ELF-1 (cell line): ENCODE data around the gene EIPR1.
"Not testable (repeated sequence)": the region's sequence is repeated elsewhere in the genome, so short reads cannot be mapped to it uniquely, and the experiment has no call there.

Experiments
- DNase-seq: peaks from one replicate; pipeline ENCODE4 v3.0.0-alpha.2; 2016; ENCODE audit warnings: low read depth, low spot score

EIPR1 gene

DNA sequence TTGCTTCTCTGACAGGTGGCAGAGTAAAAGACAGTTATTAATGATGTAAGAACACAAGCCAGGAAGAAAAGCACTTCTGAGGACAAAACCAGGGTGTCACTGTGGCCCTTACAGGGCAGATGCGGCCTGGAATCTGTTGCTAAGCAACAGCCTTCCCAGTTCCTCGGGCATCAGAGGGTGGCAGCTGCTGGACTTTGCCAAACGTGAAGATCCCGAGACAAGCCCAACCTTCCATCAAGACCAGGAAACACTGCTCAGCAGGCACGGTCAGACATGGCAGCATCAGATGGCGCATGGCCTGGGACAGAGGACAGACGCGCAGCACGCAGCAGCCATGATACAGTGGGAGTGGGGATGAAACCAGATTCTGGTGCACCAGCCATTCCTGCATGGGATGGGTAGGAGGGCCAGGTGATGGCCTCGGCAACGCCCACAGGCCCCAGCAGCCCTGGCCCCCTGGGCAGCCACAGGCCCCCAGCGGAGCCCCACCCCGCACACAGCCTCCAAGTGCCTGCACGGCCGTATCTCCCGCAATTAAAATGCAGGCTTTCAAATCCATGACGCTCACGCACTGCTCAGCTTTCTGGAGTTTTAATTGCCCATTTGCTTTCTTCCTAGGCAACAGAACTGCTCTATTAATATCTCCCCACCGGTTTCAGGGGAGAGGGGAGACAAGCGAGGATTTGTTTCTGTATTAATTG is 89.0 kb downstream of the EIPR1 start:
- DNase-seq, result no peak

GRCh38 chr2:3287896-3288295 is 89.7 kb downstream of the EIPR1 start:
- no peak for DNase-seq

- DNase-seq, result not testable (repeated sequence)
Observed at GRCh38 chr2:3286646-3287036, 91.0 kb downstream of the EIPR1 start.

DNA sequence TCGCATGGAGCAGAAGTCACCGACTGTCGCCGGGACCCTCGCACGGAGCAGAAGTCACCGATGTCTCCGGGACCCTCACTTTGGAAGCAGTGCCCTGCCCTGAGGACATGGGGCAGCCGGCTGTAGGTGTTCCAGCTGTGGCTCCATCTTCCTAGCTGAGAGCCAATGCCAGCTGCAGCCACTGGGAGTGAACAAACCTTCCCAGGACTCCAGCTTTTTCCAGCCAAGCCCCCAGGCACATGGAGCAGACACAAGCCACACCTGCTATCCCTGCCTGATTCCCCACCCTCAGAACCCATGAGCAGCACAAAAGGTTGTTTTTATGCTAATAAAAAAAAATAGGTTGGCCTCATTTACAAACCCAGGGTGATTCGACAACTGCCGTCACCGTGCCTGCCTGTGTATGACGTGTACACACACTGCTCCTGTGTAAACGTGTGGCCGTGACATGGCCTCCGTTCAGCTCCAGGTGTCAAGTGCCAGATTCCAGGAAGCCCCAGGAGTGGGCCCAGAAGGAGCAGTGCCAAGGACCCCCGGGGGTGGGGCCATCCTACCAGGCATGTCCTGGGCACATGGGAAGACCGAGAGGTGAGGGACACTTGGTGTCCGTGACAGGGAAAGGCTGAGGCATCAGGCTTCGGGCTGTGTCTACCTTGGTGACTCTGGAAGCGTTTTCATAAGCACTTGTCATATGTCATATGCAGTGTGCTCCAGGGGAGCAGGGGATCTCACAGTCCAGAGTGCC is 91.5 kb downstream of the EIPR1 start:
- DNase-seq, result peak; percentile 52

GRCh38 chr2:3284657-3285630 is 92.7 kb downstream of the EIPR1 start:
- no peak for DNase-seq

GRCh38 chr2:3283876-3284656 is 93.6 kb downstream of the EIPR1 start:
- DNase-seq, result not testable (repeated sequence)

GRCh38 chr2:3283206-3283605 is 94.4 kb downstream of the EIPR1 start:
- DNase-seq, result no peak

DNA sequence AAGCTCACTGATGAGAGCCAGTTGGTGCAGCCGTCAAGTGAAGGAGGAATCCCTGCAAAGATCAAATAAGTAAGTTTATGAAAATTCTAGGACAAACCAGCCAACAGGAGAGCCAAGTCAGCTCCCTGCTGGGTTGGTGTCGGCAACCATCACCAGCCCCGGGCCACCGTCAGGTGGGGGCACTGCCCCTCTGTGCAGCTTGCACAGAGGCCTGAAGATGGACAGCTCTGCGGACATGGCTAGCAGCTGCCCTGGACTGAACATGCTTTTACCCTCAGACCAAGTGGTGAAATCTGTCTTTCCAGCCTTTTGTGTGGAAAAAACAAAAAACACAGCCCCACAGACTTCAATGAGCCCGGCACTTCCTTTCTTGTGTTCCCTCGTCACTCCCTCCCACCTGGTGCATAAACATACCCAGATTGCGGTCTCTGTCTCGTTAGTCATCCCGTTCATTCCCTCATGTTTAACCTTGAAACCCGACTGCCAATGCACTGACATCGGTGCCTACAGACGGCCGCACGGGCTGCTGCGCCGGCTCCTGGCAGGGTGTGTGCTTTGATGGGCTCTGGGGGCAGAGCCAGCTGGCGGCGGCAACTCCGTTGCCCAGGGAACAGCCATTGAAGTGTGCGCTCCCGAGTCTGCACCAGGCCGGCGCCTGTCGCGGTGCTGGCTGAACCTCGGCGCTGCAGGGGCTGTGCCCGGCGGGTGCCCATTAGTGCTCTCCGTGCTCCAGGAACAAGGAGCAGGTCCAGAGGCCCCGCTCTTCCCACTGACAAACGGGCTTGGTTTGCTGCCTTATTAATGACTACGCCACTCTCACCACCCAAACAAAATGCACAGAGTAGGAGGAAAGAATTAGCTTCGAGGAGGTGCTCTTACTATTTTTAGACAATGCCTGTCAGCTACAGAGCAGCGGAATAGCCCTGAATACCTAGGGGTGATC is 95.3 kb downstream of the EIPR1 start:
- DNase-seq, result no peak

DNA sequence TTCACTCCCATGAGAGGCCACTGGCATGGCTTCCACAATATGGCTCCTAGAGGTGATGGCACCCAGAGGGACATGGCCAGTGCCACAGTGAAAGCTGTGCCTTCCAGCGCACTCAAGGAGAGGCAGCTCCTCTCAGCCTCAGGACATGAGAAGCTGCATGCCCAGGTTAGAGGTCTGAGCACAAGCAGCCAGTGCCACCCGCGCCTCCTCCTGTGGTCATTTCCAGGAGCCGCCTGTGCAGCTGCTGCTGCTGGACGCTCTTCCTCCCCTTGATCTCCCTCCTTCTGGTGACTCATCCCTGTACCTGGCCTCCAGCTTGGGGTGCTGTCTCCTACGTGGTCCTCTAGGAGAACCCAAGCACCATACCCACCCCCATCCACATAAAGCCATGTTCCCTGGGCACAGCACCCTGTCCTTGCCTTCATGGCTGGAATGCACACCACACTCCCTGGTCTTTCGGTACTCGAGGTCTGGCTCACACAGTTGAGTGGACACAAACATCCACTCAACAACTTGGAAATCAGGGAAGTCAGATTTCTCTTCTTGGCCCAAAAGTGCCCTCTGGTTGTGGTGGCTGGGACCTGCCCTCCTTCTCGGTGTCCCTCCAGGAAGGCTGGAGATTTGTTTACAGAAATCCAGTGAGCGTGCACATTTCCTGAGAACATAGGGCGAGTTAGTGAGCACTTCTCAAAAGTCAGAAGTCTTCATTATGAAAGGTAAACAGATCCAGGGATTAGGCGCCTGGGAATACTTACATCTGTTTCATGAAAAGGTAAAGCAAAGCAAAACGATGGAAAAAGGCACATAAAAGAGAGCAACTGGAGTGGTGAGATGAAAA is 96.7 kb downstream of the EIPR1 start:
- no peak for DNase-seq

DNA sequence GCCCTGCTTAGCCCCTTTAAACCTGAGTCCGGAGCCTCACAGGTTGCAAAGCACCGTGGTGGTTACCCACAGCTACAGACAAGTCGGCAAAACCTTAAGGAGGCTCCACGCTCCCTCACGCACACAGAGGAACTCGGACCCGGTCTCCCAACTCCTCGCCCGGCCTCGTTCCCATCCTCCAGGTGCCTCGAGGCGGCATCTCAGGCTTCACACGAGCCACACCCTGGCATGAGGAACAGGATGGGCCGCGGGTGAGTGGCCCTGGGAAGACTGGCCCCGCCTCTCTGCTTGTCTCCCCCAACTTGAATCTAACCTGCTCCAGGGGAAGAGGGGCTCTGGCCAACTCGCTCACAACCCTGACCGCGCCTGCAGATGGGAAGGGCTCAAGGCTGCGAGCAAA is 97.4 kb downstream of the EIPR1 start:
- no peak for DNase-seq

DNA sequence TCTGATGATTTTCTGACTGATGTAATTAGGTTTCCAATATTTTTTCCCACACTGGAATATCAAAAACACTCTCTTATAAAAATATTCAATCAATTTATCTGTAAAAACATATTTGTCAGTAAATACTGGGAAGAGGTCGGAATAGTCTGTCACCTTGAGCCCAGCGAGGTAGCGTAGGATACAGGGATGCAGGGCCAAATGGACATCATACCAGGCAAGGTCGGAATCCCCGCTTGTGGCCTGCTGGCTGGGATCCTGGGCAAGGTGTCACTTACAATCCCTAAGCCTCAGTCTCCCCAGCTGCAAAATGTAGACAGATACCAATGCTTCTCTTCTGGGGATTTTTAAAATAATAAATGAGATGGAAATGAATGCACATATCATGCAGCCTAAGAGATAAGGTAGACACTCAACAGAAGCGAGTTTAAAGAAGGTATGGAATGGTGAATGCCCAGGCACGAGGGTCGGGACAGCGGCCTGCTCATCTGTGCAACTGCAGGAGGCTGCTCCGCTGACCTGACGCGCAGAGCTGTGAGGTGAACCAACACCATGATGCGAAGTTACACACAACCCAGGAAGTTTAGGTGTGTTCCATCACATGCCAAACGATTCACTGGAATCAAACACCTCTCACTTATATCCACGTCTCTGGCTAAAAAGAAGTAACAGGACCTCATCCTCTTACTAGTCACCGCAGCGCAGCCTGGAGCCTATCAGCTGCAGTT is 98.2 kb downstream of the EIPR1 start:
- no peak for DNase-seq

DNA sequence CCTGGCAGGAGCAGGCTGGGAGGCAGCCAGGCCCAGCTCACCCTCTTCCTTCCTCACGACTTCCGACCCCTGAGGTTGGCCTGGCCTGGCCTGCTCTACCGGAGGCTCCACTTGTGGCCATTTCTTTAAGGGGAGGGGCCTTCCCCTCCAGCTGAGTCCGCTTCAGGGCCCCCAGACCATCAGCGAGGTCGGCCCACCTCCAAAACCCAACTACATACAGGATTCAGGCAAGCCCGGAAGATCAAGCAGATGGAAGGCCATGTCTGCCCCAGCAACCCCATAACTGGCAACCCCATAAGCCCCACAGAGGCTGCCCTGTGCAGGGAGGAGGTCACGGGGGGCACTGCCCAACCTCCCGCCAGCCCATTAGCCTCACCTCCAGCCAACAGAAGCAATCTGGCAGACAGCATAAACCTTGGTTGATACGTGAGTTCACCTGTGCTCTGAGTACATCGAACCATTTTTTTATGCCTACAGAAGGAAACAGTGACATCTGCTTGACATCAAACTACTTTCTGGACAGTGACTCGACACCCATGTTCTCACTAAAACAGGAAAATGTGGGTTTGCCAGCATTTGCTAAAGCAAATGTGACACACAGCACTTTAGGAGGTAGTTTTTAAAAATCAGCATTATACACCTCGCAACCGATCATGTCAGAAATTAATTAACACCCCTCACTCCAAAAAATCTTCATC is 98.9 kb downstream of the EIPR1 start:
- no peak for DNase-seq

DNA sequence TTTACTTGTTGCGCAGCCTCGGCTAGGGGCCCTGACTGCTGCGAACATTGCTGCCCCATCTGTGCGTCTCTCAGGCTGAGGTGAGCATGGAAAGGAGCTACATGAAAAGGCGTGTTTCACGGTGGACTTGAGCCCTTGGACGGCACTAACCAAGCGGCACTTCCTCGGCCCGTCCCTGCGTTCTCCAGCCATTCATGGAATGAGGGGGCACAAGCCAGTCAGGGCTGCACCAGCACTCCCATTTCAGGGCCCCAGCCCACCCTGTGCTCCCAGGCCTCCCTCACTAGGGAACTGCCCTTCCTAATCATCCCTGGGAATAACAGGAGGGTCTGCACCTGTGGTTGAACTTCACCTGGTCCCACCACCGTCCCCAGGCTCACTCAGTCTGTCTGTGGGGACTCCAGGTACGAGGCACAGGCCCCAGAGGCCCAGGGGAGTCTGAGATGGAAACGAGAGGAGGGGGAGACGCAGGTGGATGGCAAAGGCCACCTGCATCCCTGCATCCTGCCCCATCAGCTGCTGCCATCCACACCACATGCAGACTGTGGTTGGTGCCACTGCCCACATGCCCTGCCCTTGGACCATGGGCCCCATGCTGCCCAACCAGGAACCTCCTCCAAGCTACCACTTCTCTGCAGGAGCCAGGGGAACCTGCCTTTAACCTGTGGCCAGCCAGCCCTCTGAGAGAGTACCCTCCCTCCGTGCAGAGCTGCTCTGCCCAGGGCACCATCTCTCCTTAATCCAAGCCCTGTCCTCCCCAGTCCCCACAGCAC is 99.7 kb downstream of the EIPR1 start:
- DNase-seq, result no peak

DNA sequence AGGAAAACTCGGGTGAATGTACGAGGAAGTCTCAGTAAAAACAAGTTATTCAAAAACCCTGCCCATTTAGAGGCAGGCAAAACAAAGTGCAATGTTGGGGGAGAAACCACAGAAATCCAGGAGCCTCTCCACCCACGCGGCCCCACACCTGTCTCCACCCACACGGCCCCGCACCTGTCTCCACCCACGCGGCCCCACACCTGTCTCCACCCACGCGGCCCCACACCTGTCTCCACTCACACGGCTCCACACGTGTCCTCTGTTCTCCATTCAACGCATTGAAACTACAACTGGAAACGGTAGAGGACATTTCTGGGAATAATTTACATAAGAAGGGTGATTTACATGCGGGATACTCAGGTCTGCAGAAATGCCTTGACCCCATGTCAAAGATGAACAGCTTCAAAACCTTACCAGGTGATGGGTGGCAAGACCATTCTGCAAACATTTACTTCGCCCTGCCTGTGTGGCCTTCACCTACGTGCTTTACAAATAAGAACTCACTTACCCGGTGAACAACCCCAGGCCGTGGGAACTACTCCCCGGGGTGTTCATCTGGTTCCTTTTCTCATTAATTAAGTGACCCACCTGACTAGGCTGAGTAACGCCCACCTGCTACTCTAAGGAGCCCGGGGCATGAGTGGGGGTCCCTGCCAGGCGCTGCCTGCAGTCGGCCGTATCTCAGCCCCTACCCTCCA is 100.4 kb downstream of the EIPR1 start:
- DNase-seq, result no peak

- DNase-seq, result no peak
Observed at GRCh38 chr2:3272761-3273160, 104.9 kb downstream of the EIPR1 start.

DNA sequence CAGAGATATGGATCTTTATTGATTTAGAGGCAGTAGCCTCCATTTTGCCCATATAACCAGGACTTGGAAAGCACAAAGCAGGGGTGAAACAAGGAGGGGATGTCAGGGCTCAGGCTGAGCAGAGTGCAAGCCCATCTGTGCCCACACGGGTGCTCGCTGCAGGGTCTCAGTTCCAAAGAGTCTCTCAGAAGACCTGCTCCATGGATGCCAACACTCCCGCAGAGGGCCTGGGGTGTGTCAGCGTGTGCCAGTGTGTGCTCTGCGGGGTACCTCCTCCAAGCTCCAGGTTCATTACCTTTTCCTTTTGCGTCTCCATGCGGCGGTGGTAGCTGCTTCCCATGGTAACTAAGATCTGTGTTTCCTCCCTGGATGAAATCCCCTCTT is 107.5 kb downstream of the EIPR1 start:
- no peak for DNase-seq
